Activated gamma-delta T cell treated with anti-CD3 and anti-CD28 coated beads, Interleukin-2, amount 50 U/mL, for 16 hours (primary cell): Measurements from ENCODE around the gene PPFIBP1.

Experiments
- DNase-seq: peaks from one replicate; pipeline ENCODE4 v3.0.0-alpha.2; 2020; ENCODE audit warnings: low read depth

Gene PPFIBP1

DNA sequence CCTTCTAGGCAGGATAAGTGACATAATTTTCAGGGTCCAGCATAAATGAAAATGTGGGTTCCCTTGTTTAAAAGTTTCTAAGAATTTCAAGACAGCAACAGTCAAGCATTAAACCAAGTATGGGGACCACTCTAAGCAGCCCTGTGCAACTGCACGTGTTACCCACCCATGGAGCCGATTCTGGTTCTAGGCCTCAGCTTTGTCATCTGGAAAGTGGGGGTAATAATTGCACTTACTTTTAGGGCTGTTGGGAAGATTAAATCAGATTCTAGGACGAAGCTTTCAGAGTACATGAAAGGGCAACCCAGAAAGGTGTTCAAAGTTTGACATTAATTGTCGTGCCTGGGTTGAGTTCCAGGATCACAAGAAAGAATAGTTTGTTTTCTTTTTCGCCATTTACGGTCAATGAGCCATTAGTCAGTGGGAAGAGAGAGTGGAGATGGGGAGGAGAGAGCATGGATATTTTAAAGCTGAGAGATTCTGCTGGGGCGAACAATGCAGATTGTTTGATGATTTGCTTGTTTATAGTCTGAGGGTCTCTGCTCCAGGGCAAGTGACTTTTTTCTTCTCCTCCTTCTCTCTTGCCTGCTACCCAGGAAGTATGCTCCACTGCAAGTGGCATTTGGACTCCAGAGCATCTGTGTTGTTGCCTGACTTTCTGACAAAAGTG is 10.7 kb upstream of the PPFIBP1 start:
- DNase-seq, result no peak

DNA sequence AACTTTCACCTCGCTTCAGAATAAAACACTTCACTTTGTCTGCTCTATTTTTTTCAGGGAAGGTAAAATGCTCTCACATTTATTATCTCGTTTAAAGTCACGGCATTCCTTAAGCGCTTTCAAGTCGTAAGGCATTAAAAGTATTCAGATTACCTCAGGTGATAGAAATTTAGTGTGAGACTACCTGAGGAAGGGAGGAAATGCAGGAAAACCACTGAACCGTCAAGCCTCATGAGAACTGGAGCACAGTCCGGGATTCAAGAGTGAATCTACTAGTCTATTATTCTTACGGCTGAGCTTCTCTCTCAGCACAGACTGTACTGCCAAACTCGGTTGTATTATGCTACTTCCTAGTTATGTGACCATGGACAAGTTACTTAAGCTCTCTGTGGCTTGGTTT is 8.3 kb upstream of the PPFIBP1 start:
- DNase-seq, result no peak

DNA sequence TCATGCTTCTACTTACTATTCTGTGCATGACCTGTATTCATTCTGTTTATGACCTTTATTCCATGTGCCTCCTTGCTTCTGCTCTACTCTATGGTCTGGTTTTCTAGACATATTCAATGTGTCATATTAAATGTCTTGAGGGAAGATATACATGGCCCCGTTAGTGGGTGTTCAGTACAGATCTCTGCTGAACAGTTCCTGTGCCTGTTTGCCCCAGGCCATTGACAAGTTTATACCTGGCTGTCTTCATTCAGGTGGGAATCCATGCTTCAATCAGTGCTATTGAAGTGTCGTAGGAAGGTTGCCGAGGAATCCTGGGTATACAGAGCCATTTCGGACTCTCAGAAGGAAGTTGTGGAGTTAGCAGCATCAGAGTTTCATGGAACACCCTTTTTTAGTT is 7.4 kb upstream of the PPFIBP1 start:
- no peak for DNase-seq

DNA sequence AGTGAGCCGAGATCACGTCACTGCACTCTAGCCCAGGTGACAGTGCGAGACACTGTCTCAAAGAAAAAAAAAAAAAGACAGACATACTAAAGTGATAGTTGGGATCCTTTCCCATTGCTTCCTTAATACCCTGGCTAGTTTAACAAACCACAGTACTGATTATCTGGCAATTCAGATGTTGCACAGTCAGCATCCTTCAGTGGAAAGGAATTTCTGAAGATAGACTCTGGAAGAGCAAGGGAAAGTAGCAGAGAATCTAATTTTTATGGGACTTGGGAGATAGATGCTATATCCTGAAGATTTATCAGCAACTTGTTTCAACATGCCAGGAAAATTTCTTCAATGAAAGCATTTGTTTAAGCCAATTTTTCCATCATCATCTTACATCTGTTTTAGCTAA is 6.5 kb upstream of the PPFIBP1 start:
- DNase-seq, result no peak

DNA sequence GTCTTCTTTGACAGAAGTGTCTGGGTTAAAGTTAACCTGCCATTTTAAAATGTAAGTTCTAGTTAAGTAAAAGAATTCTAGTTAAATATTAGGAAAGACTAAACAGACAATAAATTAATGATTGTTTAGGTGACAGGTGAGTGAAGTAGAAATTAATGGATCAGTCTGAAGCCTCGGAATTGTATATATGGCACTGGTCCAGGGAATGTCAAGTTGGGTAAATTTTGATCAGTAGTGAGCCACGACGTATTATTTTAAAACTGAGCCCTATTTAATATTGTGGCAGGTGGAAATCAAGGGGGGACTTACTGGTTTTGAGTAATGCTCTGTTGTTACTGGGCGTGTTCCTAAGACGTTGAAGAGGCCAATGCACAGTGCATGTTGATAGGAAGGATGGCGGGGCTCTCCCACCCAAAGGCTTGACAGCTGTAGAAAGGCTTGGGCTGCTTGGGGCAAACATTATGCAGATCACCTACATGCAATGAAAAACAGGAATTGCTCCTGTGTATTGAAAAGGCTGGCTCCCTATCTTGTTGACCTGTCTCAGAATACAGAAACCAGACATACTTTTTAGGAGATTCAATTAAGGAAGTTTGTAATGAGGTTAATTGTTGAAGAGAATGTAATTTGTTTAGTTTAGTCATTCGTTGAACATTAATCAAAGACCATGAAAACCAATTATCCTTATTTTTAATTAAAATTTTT is 5.9 kb upstream of the PPFIBP1 start:
- DNase-seq, result no peak

DNA sequence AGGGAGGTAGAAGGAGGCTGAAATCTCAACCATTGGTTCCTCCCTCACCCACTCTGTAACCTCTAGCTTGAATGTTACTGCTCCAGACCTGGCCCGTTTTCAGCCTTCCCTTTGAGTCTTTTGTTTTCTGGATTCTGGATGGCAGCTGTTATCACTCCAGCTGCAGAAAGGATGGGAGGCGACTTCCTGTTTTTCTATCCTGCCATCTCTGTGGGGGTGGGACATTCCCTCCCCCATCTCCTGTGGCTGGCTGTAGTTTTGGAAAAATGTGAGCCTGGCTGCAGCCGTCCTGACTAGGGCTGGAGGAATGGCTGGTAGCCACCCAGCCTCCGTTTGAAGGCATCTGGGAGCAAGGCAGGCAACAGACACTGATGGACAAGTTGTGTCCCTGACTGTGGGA is 2.9 kb upstream of the PPFIBP1 start:
- no peak for DNase-seq

DNA sequence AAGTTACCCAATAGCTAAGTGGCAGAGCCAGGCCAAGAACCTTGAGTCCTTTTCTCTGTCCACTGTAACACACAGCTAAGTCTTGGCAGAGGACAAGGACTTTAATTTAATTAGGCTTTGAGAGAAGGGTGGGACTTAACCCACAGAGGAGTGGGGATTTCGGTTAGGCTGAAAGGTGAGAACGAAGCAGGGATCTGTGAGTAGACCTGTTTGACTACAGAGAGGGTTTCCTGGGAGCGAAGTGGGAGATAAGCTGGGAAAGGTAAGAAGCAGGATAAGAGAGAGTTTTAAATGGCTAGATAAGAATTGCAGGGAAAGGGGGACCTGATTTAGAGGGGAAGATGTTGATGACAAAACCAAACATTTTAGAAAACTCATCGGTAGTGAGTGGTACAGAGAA is 2.0 kb upstream of the PPFIBP1 start:
- DNase-seq, result no peak

DNA sequence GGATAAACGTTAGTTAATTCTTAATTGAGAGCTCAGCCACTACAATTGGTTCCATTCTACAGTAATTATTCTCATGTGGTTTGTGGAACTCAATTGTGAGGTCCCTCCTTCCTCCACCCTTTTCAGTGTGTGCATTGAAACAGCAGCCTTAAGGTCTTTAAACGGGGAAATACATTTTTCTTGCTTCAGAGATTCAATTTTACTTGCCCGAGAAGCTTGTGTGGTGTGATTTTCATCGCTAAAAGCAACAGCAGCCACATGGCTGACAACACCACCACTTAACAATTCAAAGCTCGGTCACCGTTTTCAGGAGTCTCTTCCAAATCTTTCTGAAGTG is 733 bp upstream of the PPFIBP1 start:
- no peak for DNase-seq

DNA sequence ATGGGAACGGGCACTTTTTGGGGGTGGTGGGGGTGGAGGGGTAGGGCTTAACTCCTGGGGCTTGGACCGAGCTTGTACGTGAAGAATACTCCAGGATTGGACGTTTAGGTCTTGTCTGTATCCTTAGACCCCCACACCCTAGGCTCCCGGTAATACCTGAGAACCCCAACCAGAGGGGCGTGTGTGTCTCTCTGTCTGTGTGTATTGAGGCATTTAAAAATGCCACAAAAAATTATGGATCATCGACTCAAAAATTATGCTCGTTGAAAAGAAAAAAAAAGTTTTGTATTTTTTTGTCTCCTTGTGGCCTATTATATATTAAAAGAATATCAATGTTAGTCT is 459 bp downstream of the PPFIBP1 start:
- no peak for DNase-seq

DNA sequence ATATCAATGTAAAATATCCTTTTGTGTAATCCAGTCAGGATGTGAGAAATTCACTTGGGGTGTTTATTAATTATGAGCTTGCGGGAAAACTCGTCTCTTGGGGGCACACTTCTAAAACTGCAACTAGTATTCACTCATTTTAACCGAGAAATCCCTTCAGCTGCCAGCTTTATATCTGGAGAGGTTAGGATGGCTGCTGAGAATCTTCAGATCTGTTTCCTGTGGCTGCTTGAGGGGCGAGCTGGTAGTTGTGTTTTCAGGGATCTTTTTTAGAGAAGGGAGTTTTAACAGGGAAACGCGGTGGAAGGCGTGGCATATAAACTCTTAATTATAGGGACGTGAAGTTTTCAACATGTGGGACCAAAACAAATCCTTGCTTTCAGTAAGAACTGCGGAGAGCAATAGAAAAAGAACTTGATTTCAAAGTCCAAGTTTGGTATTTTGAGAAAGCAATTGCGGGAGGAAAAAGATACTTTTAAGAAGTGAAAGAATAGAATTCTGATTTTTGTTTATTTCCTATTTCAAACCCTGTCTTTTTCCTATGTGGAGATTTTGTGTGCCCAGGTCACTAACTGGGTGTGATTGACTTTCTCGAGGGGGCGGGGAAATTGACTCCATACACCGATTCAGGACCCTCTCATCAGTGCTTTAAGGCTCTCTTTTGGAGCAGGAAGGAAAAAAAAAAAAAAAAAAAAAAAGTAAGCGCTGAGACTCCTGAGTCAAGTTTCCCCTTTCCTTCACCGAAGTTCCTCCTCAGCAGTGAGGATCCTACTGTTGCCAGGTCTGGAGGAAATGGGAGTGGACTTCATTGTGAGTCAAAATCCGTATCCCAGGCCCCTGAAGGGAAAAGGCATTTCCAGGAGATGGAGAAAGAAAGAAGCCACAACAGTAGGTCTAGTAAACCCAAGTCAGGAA is 1.1 kb downstream of the PPFIBP1 start:
- DNase-seq, result no peak

DNA sequence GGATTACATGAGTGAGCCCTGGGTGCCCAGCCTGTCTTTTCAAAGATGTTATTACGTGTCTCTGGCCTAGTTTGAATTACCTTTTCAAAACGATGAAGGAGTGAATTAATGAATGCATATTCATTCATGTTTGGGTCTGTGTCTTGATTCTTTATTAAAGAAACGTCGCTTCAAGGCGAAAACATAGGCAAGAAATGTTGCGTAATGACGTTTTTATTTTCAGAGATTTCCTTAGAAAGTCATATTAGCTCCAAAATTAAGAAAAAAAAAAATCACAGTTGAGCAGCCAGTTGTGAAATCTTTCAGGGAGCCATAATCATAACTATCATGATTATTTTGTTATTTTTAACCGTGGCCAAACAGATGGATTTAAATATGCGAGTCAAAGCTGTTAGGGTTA is 3.5 kb downstream of the PPFIBP1 start:
- no peak for DNase-seq

DNA sequence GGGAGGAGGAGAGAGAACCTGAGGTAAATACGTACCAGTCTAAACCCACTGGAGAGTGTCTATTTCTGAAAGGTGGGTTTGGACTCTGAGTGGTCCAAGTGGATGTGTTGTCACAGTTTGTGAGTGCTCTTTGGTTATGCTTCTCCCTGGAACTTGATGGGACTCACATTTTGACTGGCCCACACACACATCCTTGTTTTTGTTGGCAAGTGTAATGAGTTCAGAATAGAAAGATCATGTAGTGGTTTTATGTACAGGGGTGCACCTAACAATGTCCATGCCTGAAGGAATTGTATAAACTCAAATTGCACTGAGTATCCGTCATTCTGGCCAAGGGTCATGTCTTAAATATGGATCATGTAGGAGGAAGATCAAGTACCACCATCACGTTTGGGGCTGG is 4.8 kb downstream of the PPFIBP1 start:
- no peak for DNase-seq

DNA sequence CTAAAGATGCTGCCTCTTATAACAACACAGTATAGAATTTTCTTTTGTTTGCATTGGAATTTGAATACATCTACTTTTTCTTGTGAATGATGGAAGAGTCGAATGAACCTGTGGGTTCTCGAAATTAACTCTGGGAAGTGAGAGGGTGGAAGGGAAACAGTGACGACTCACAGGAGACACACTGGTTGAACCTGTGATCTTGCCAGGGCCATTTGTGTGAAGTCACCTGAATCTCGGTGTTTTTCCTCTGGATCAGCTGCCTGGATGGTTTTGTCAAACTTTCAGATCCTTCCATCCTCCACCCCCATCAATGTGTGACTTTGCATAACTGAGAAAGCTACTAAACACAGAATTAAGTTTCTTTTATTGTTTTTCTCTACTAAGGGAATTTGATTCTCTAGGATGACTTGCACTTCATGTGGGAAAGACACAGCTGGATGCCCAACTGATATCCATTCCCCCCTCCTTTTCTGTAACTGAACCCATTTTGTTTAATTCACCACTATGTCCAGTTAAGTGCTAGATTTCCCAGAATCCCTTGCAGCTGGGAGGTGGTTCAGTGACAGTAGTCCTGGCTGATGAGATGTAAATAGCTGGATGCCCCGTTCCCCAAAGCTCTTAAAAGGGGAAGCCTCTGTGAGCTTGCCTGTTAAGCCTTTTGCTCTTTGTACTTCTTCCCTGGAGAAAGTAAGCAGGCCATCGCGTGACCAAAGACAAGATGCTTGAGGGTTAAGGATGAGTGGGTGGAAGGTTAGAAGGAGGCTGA is 6.3 kb downstream of the PPFIBP1 start:
- no peak for DNase-seq

DNA sequence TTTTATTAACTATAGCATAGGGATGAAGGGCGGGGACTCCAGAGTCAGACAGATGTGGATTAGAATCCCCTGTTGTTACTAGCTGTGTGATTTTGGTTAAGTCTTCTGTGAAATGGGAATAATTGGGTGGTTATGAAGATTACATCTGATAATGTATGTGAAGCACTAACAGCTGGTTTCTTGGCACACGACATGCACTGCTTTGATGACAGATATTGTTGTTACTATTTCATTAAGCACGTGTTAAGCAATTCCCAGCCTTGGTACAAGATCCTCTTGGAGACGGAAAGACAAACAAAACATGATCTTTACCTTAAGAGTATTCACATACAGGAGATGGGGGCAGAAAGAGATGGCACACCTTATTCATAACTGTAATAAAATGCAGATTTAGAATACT is 7.9 kb downstream of the PPFIBP1 start:
- DNase-seq, result no peak

DNA sequence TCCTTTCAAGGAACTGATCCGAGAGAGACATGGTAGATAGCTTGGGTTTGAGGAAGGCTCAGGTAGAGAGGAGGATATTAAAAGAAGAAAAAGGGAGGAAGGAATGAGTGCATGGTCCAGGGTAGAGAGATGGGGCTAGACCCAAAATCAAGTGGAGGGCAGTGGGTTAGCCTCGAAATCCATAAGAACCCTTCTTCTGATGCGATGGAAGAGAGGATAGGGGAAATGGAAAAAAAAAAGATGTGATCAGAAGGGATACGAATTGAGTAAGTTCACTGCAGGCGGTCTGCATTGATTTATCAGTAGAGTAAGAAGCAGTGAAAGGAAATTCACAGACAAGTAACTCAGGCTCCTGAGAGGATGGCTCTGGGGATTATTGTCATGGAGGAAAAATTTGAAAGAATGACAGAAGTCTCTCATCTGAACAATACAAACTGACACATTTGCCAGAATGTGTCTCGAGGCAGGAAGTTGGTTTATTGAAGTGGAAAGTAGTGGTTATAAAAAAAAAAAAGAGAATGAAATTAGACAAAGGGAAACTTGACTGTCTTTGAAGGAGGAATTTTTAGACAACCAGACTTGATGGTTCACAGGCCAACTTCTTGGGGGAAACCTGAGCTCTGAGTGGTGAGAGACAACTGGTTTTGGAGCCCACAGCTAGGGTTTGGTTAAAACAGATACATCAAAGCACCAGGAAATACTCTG is 10.2 kb downstream of the PPFIBP1 start:
- DNase-seq, result no peak

DNA sequence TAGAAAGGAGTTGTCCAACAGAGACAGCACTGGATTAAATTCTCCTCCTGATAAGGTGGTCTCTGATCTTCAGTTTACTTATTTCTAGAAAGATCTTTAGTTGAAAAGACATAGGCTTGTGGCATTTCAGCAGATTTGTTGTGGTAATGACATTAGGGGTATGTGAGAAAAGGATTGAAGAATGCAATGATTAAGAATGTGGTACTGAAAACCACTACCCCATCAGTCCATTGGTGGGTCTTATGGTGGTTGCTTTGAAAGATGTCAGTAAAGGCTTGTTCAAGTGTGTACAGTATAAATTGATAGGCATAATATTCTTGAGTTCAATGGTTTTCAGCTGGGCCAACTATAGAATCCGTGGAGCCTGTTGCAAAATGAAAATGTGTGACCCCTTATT is 10.8 kb downstream of the PPFIBP1 start:
- no peak for DNase-seq

DNA sequence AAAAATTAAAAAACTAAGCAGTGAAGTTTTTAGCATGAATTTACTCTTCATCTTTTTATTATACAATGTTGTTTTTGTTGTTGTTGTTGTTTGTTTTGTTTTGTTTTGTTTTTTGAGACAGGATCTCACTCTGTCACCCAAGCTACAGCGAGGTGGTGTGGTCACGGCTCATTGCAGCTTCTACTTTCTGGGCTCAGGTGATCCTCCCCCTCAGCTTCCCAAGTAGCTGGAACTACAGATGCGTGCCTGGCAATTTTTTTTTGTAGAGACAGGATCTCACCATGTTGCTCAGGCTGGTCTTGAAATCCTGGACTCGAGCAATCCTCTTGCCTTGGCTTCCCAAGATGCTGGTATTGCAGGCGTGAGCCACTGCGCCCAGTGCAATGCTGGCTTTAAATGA is 11.3 kb downstream of the PPFIBP1 start:
- DNase-seq, result no peak

DNA sequence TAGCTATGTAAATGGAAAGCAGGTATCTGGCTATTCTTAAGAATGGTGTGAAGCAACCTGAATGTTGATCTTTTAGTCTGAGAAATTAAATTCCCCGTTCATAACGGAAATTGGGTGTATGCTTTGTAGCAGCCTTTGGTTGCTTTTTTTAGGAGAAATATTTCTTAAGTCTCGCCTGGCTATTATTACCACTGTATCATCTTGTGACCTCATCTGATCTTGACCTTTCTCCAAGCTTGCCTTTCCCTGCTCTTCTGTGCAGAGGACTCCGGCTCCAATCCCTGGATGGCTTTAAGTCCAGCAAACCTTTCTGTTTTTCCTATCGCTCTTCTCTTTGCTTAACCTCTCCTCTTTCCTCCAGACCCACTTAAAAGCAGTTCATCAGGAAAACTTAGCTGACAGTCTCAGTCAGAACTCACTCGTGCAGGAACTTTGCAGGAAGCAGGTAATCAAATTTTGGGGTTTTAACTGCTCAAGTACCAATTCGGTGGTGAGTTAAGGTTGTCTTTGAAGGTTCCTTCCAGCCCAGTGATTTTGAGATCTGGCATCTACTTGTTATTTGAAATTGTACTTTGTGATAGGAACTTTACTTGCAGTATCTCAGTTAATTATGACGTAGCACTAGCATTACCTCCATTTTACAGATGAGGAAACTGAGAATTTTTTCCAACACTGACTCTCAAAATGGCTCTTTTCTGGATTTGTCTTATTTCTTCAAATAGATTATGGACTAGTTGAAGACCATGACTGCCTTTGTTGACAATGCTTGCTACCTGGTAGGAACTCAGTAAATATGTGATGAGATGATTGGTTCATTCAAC is 14.1 kb downstream of the PPFIBP1 start:
- no peak for DNase-seq

DNA sequence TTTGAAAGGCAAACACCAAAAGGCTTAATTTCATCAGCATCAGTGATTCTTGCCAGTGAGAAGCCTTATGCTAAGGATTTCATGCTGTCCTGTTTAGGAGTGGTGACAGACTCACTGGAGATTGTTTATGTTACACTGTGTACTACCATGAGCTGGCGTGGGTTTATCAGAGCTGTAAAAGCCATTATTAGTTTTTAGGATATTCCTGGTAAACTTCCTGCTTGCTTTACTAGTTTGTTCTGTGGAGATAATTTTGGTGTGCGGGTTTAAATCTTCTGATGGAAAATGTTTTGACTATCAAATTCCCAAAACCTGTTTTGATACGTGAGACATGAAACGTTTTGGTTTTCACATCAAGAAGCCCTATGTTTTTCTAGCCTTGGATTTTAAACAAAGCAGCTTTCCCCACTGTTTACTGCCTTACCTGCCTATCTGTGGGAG is 15.2 kb downstream of the PPFIBP1 start:
- DNase-seq, result no peak

DNA sequence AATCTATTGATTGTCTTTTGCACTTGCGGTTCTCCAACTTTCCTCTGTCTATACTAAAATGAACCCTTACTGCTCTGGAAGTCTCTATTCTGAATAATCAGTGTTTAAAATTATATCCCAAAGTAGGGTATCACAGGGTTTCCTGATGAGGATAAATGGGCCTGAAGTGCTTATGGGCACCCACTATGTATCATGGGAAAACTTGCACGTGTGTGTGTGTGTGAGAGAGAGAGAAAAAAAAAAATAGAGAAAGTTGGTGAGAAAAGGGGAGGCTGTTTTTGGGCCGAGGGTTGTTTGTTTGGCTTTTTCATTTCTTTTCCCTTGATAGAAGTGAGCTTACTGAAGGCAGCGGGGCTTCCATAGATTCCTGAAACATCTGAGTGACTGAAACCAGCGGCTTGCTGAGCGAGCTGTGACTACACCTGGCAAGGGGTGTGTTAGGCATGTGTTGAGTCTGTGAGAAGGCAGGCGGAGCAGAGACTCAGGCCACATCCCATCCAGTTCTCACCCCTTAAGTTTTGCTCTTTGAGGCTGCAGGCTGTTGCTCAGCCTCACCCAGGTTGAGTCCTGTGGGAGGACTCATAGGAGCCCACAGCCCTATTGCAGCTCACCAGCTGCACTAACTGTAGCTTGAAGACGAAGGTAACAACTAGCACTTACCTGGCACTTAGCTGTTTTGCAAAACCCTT is 17.2 kb downstream of the PPFIBP1 start:
- DNase-seq, result no peak
